GM21515 (cell line): ENCODE measurements around the gene NT5C3A.
"Not testable (repeated sequence)": the region's sequence is repeated elsewhere in the genome, so short reads cannot be mapped to it uniquely, and the experiment has no call there.

Experiments used
- ATAC-seq: cut with Tn5 transposase; IDR thresholded peaks from one replicate; pipeline ENCODE4 v1.9.1; 2021; ENCODE audit not compliant: unreplicated experiment

Gene NT5C3A

GRCh38 chr7:32991068-32991585 lies 71.4 kb downstream of the NT5C3A start:
- ATAC-seq = not testable (repeated sequence)

- ATAC-seq = peak; percentile 71
Observed at GRCh38 chr7:32988148-32988547, 74.4 kb downstream of the NT5C3A start.

- ATAC-seq = not testable (repeated sequence)
Observed at GRCh38 chr7:32979902-32980301, 82.7 kb downstream of the NT5C3A start.

- ATAC-seq = not testable (repeated sequence)
Observed at GRCh38 chr7:32979246-32979645, 83.3 kb downstream of the NT5C3A start.

- not testable (repeated sequence) for ATAC-seq
Observed at GRCh38 chr7:32977159-32977558, 85.4 kb downstream of the NT5C3A start.

- ATAC-seq = not testable (repeated sequence)
Observed at GRCh38 chr7:32971967-32972366, 90.6 kb downstream of the NT5C3A start.

GRCh38 chr7:32967268-32967582 lies 95.4 kb downstream of the NT5C3A start:
- not testable (repeated sequence) for ATAC-seq

- not testable (repeated sequence) for ATAC-seq
Observed at GRCh38 chr7:32966489-32967267, 95.9 kb downstream of the NT5C3A start.

GRCh38 chr7:32964461-32965159 lies 98.0 kb downstream of the NT5C3A start:
- ATAC-seq = peak; percentile 89
